Thyroid gland (tissue), 4 donors: ENCODE results near the gene RXFP1. TPM values are rescaled to one million over a fixed set of nuclear protein-coding genes. Genes with fewer than 3 reads are reported as not detected.

ENCODE experiments used
- DNase-seq, 2 donors: peaks; one replicate each; pipeline ENCODE4 v3.0.0-alpha.2; 2019
- H3K27ac ChIP-seq, 3 donors: fragments of 200-600 bp; sonication (generic); 1 replicate in 2 of 3; 2 replicates in 1 of 3; pipeline ENCODE4 v1.5.1; 2016 to 2019; ENCODE audit warnings: mild to moderate bottlenecking in 1 of 3, moderate library complexity in 1 of 3
- H3K27me3 ChIP-seq: fragments of 200-600 bp; sonication (generic); one replicate; pipeline ENCODE4 v1.5.1; 2019
- H3K36me3 ChIP-seq, 2 donors: fragments of 200-600 bp; sonication (generic); one replicate each; pipeline ENCODE4 v1.5.1; 2016 to 2019
- H3K4me1 ChIP-seq, 2 donors: fragments of 200-600 bp; sonication (generic); one replicate each; pipeline ENCODE4 v1.5.1; 2017 to 2019
- H3K4me3 ChIP-seq, 3 donors: fragments of 200-600 bp; sonication (generic); replicated peaks in 1 of 3; 1 replicate in 2 of 3; 2 replicates in 1 of 3; pipeline ENCODE4 v1.5.1; 2016; ENCODE audit warnings: mild to moderate bottlenecking in 1 of 3
- H3K9me3 ChIP-seq: fragments of 200-600 bp; sonication (generic); one replicate; pipeline ENCODE4 v1.5.1; 2017
- CTCF ChIP-seq, 6 experiments: fragments of 200-600 bp in 3 of 6; fragments of 450-650 bp in 3 of 6; sonication (generic) in 3 of 6; IDR thresholded peaks; one replicate each; pipeline ENCODE4 v1.5.1; 2016 to 2019; ENCODE audit warnings: antibody characterized with exemption in 6 of 6, mild to moderate bottlenecking in 2 of 6, inconsistent platforms in 1 of 6, moderate library complexity in 1 of 6
- POLR2A ChIP-seq, 2 donors: fragments of 450-650 bp; IDR thresholded peaks; one replicate each; pipeline ENCODE4 v1.6.1; 2017; ENCODE audit warnings: antibody characterized with exemption in 2 of 2, mild to moderate bottlenecking in 2 of 2, moderate library complexity in 1 of 2
- whole genome bisulfite sequencing, 2 donors: methylation state at CpG; one replicate each; pipeline ENCODE4 v1.1.5; 2017; 5-methylcytosine and 5-hydroxymethylcytosine counted together
- intact Hi-C: fragments of 100-400 bp; cut with DNase I; formaldehyde crosslinking; loops from one replicate; pipeline ENCODE4 v1.15.1; 2023
- total RNA-seq, 4 donors: library from RNA; depleted of rRNA; stranded (reverse); fragments of >200 nt; gene quantifications; one replicate each; pipeline ENCODE4 v1.2.3, GENCODE V29; 2016

RXFP1 gene
- total RNA-seq, 4 donors from 2014 or later = 0.13 to 3.5 (median 0.63) TPM

GRCh38 chr4:158666892-158667291 lies 145.2 kb downstream of the RXFP1 start:
- Histone ChIP-seq H3K27ac (no peak overlapping the region), H3K36me3 (no peaks in the 10 kb centered on the region), H3K4me3 (no peak overlapping the region), H3K27me3 (no peaks in the 10 kb centered on the region), H3K9me3 (no peaks in the 10 kb centered on the region), H3K4me1 (peaks cover 5 to 6% of the 10 kb centered on the region in 2 donors)
- no peak for DNase-seq
- 95 to 97% methylated on average over 2 of the region's 2 CpGs for WGBS, 2 donors
- intact Hi-C loops = no loop called here
- TF ChIP-seq POLR2A (IDR thresholded peaks at IDR 0.05) (no peak), CTCF (IDR thresholded peaks at IDR 0.05) (no peak)

- H3K9me3 ChIP-seq = no peaks in the 10 kb centered on the region
- TF ChIP-seq POLR2A (IDR thresholded peaks at IDR 0.05) (no peak), CTCF (IDR thresholded peaks at IDR 0.05) (peak in 4 of 6 experiments; percentile 19 to 36 (median 26))
- H3K4me3 ChIP-seq = no peak overlapping the region
- WGBS, 2 donors = 84 to 87% methylated on average over 3 of the region's 3 CpGs
- H3K27ac ChIP-seq = no peak overlapping the region
- peaks cover 6% of the 10 kb centered on the region in 2 donors for H3K4me1 ChIP-seq
- no peaks in the 10 kb centered on the region for H3K27me3 ChIP-seq
- intact Hi-C loops = no loop called here
- no peak for DNase-seq
- no peaks in the 10 kb centered on the region for H3K36me3 ChIP-seq
These were observed 146.0 kb downstream of the RXFP1 start for GRCh38 chr4:158667651-158668198.

- WGBS, 2 donors = 86 to 88% methylated on average over 7 of the region's 7 CpGs
- Histone ChIP-seq H3K27ac (no peak overlapping the region), H3K9me3 (no peaks in the 10 kb centered on the region), H3K4me1 (peaks cover 10 to 11% of the 10 kb centered on the region in 2 donors), H3K36me3 (no peaks in the 10 kb centered on the region), H3K4me3 (no peak overlapping the region), H3K27me3 (no peaks in the 10 kb centered on the region)
- no peak for TF ChIP-seq CTCF (IDR thresholded peaks at IDR 0.05)
- TF ChIP-seq POLR2A (IDR thresholded peaks at IDR 0.05) = no peak
- intact Hi-C loops = no loop called here
- no peak for DNase-seq
These were observed 147.6 kb downstream of the RXFP1 start for GRCh38 chr4:158669310-158669709.

GRCh38 chr4:158670975-158671664 lies 149.4 kb downstream of the RXFP1 start:
- intact Hi-C loops = no loop called here
- no peaks in the 10 kb centered on the region for H3K36me3 ChIP-seq
- H3K4me3 ChIP-seq = peak overlapping the region; percentile 56 to 91 (median 90)
- peaks cover 10 to 11% of the 10 kb centered on the region in 2 donors for H3K4me1 ChIP-seq
- H3K27me3 ChIP-seq = no peaks in the 10 kb centered on the region
- 0 to 2% methylated on average over 18 to 31 of the region's 35 CpGs for WGBS, 2 donors
- H3K27ac ChIP-seq = peak overlapping the region; percentile 94 to 98 (median 96)
- DNase-seq = peak; percentile 91 to 94
- TF ChIP-seq CTCF (IDR thresholded peaks at IDR 0.05) (no peak), POLR2A (IDR thresholded peaks at IDR 0.05) (no peak)
- H3K9me3 ChIP-seq = no peaks in the 10 kb centered on the region

GRCh38 chr4:158671665-158671914 lies 149.9 kb downstream of the RXFP1 start, which contains the start of gene C4orf46:
C4orf46 (minus strand) TSS chr4:158671887; CDS start chr4:158671801, 86 bp downstream.
- H3K9me3 ChIP-seq = no peaks in the 10 kb centered on the region
- H3K27me3 ChIP-seq = no peaks in the 10 kb centered on the region
- intact Hi-C loops = no loop called here
- no peak for DNase-seq
- H3K36me3 ChIP-seq = no peaks in the 10 kb centered on the region
- 0% methylated on average over 3 to 20 of the region's 20 CpGs for WGBS, 2 donors
- TF ChIP-seq CTCF (IDR thresholded peaks at IDR 0.05) = no peak
- TF ChIP-seq POLR2A (IDR thresholded peaks at IDR 0.05) = no peak
- H3K4me3 ChIP-seq = peak within 1 kb of the TSS; percentile 56 to 94 (median 91)
- peaks cover 10 to 11% of the 10 kb centered on the region in 2 donors for H3K4me1 ChIP-seq
- H3K27ac ChIP-seq = peak within 1 kb of the TSS; percentile 94 to 98 (median 96)
